DOHH2 (cell line): ENCODE measurements around the gene CYB5R2.

Experiments
- CTCF ChIP-seq: fragments of 200-600 bp; sonication (generic); IDR thresholded peaks from one replicate; pipeline ENCODE4 v1.5.1; 2014; ENCODE audit warnings: antibody characterized with exemption, mild to moderate bottlenecking, low read depth, low read length; ENCODE audit not compliant: poor library complexity, severe bottlenecking
- EZH2phosphoT487 ChIP-seq: fragments of 200-600 bp; sonication (generic); IDR thresholded peaks from 2 replicates; pipeline ENCODE4 v1.6.1; 2017; ENCODE audit warnings: borderline replicate concordance, mild to moderate bottlenecking, antibody characterized with exemption, low read length, moderate library complexity, mixed read lengths

- no peak for TF ChIP-seq EZH2phosphoT487
- no peak for TF ChIP-seq CTCF
These were observed 33.7 kb downstream of the CYB5R2 start for GRCh38 chr11:7639643-7640025.
